GM12878 (cell line): ENCODE measurements around the gene LTBP2. TPM values are rescaled to one million over a fixed set of nuclear protein-coding genes. Genes with fewer than 3 reads are reported as not detected.

ENCODE experiments used
- ATAC-seq: fragments of 200-7000 bp; cut with Tn5 transposase; 3 replicates; pipeline ENCODE4 v1.9.1; 2020; ENCODE audit warnings: mild to moderate bottlenecking, moderate library complexity
- BruUV-seq: library from RNA; stranded (reverse); fragments of 400-500 nt; replicated peaks from 2 replicates; lab custom pipeline; 2021; lab: Mats Ljungman, UMichigan
- CTCF ChIA-PET: fragments of 300-600 bp; sonication (Branson Sonifier 250); formaldehyde crosslinking; extraction: SDS; loops from one replicate; lab custom pipeline; 2021; ENCODE audit warnings: inconsistent platforms; lab: Yijun Ruan, JAX
- POLR2A ChIA-PET: fragments of 350-600 bp; formaldehyde crosslinking; extraction: SDS; loops from one replicate; lab custom pipeline; 2021; ENCODE audit warnings: inconsistent platforms; lab: Charles Lee
- RAD21 ChIA-PET: fragments of 300-600 bp; sonication (Branson Sonifier 250); formaldehyde crosslinking; loops from one replicate; lab custom pipeline; 2023; ENCODE audit warnings: antibody characterized with exemption; ENCODE audit not compliant: unreplicated experiment; lab: Charles Lee
- SMC1A ChIA-PET: fragments of 300-600 bp; sonication (Branson Sonifier 250); formaldehyde crosslinking; loops from one replicate; lab custom pipeline; 2023; ENCODE audit not compliant: unreplicated experiment, uncharacterized antibody; lab: Charles Lee
- DNase-seq: peaks from one replicate; pipeline ENCODE4 v3.0.0-alpha.2; 2011; ENCODE audit warnings: low read depth, low spot score
- FAIRE-seq: peaks from 3 replicates; lab custom pipeline; 2011; peaks lifted over from hg19 to GRCh38; lab: Jason Lieb, UNC
- H2AFZ ChIP-seq: 2 replicates; pipeline ENCODE4 v1.6.0; 2011; ENCODE audit warnings: low read depth, low read length, control low read depth; ENCODE audit not compliant: control insufficient read depth
- H3K27ac ChIP-seq: 2 replicates; pipeline ENCODE4 v1.5.1; 2011; ENCODE audit warnings: control low read depth; ENCODE audit not compliant: control insufficient read depth, insufficient read depth
- H3K27me3 ChIP-seq, 2 experiments: replicated peaks in 1 of 2; 2 replicates each; pipeline versions ENCODE4 v1.6.0 to v1.6.1; 2011; ENCODE audit warnings: low read length in 1 of 2; ENCODE audit not compliant: control insufficient read depth in 2 of 2, insufficient read depth in 2 of 2
- H3K36me3 ChIP-seq, 2 experiments: 2 replicates each; pipeline ENCODE4 v1.5.1; 2011; ENCODE audit warnings: low read length in 1 of 2; ENCODE audit not compliant: control insufficient read depth in 2 of 2, insufficient read depth in 2 of 2
- H3K4me1 ChIP-seq: 2 replicates; pipeline ENCODE4 v1.6.1; 2011; ENCODE audit warnings: mild to moderate bottlenecking, low read length, moderate library complexity, mixed read lengths; ENCODE audit not compliant: control insufficient read depth, insufficient read depth
- H3K4me2 ChIP-seq: 2 replicates; pipeline ENCODE4 v1.6.0; 2011; ENCODE audit warnings: control low read depth; ENCODE audit not compliant: control insufficient read depth, insufficient read depth
- H3K4me3 ChIP-seq: fragments of 200-600 bp; sonication (generic); 2 replicates; pipeline ENCODE4 v1.5.1; 2016
- H3K79me2 ChIP-seq: 2 replicates; pipeline ENCODE4 v1.6.0; 2011; ENCODE audit warnings: low read length; ENCODE audit not compliant: control insufficient read depth, insufficient read depth
- H3K9ac ChIP-seq: 2 replicates; pipeline ENCODE4 v1.8.0; 2011; ENCODE audit warnings: low read length, control low read depth, mixed read lengths; ENCODE audit not compliant: control insufficient read depth, insufficient read depth
- H3K9me3 ChIP-seq: replicated peaks from 3 replicates; pipeline ENCODE4 v1.5.1; 2011; ENCODE audit warnings: mild to moderate bottlenecking, low read length; ENCODE audit not compliant: control insufficient read depth, insufficient read depth
- H4K20me1 ChIP-seq: 2 replicates; pipeline ENCODE4 v1.6.0; 2011; ENCODE audit not compliant: control insufficient read depth, insufficient read depth
- ATF7 ChIP-seq: fragments of 450-650 bp; IDR thresholded peaks from 2 replicates; pipeline ENCODE4 v1.6.1; 2016; ENCODE audit warnings: low read depth, mild to moderate bottlenecking
- CBX5 ChIP-seq: sonication (generic); IDR thresholded peaks from 2 replicates; pipeline ENCODE4 v1.6.1; 2016; ENCODE audit warnings: low read depth, moderate library complexity, mild to moderate bottlenecking, inconsistent platforms
- CEBPB ChIP-seq, 2 experiments: fragments of 150-350 bp in 1 of 2; IDR thresholded peaks; 2 replicates each; pipeline ENCODE4 v1.6.1; 2012 to 2014; ENCODE audit warnings: low read depth in 2 of 2, low read length in 2 of 2, borderline replicate concordance in 1 of 2, inconsistent platforms in 1 of 2
- EGR1 ChIP-seq, 2 experiments: IDR thresholded peaks; 1 replicate in 1 of 2; 2 replicates in 1 of 2; pipeline ENCODE4 v1.6.1; 2011 to 2012; ENCODE audit warnings: low read depth in 2 of 2, low read length in 2 of 2, borderline replicate concordance in 1 of 2, mild to moderate bottlenecking in 1 of 2, moderate library complexity in 1 of 2
- LARP7 ChIP-seq: fragments of 450-650 bp; IDR thresholded peaks from 2 replicates; pipeline ENCODE4 v1.6.1; 2017; ENCODE audit warnings: mild to moderate bottlenecking
- NFYA ChIP-seq: IDR thresholded peaks from 2 replicates; pipeline ENCODE4 v1.6.1; 2011; ENCODE audit warnings: low read depth, mild to moderate bottlenecking, low read length, improper control_type of control experiment, borderline replicate concordance
- POLR2A ChIP-seq: IDR thresholded peaks from 2 replicates; pipeline ENCODE4 v1.6.1; 2011; ENCODE audit warnings: low read depth, mild to moderate bottlenecking, low read length
- SMARCA5 ChIP-seq: fragments of 450-650 bp; IDR thresholded peaks from 2 replicates; pipeline ENCODE4 v1.6.1; 2017; ENCODE audit warnings: mild to moderate bottlenecking
- SPI1 ChIP-seq: IDR thresholded peaks from 2 replicates; pipeline ENCODE4 v1.6.1; 2011; ENCODE audit warnings: low read depth, mild to moderate bottlenecking, low read length, moderate library complexity, borderline replicate concordance; ENCODE audit not compliant: insufficient read depth
- STAT3 ChIP-seq: IDR thresholded peaks from 2 replicates; pipeline ENCODE4 v1.6.1; 2011; ENCODE audit warnings: low read depth, low read length, improper control_type of control experiment
- TBL1XR1 ChIP-seq: IDR thresholded peaks from 2 replicates; pipeline ENCODE4 v1.6.1; 2012; ENCODE audit warnings: low read depth, low read length, improper control_type of control experiment
- YY1 ChIP-seq: IDR thresholded peaks from 2 replicates; pipeline ENCODE4 v1.6.1; 2011; ENCODE audit warnings: low read depth, mild to moderate bottlenecking, low read length
- ZNF622 ChIP-seq: fragments of 450-650 bp; IDR thresholded peaks from 2 replicates; pipeline ENCODE4 v1.6.1; 2017; ENCODE audit warnings: mild to moderate bottlenecking, inconsistent platforms
- WGBS: methylation state at CpG from one replicate; pipeline ENCODE4 v1.1.6; 2016; ENCODE audit warnings: low lambda C conversion rate; ENCODE audit not compliant: insufficient replicate concordance, insufficient coverage; ENCODE audit errors: missing lambda C conversion rate; 5-methylcytosine and 5-hydroxymethylcytosine counted together
- in situ Hi-C: fragments of 300-500 bp; cut with MboI; formaldehyde crosslinking; loops from 9 replicates; pipeline ENCODE4 v1.14.3; 2018; ENCODE audit warnings: mixed read lengths
- intact Hi-C: fragments of 100-400 bp; cut with micrococcal nuclease; formaldehyde crosslinking; loops from one replicate; pipeline ENCODE4 v1.14.2; 2022; ENCODE audit not compliant: unreplicated experiment
- polyA plus RNA-seq, 11 experiments: library from polyadenylated mRNA; depleted of rRNA in 4 of 11; unstranded in 6 of 11; stranded (reverse) in 5 of 11; fragments of >200 nt; fragmentation: Nextera tagmentation in 4 of 11; fragmentation: Illumina TruSeq in 1 of 11; extraction: Ambion mirVana in 4 of 11; extraction: Trizol in 1 of 11; gene quantifications; 1 replicate in 1 of 11; 2 replicates in 10 of 11; pipeline versions ENCODE4 v1.2.1 to v1.2.3, GENCODE V29; 2011 to 2016; ENCODE audit warnings: inconsistent platforms in 2 of 11, missing spikeins in 2 of 11, low read depth in 1 of 11
- total RNA-seq, 4 experiments: library from RNA; depleted of rRNA in 3 of 4; stranded (reverse); fragments of >200 nt in 3 of 4; fragmentation: Illumina TruSeq in 1 of 4; extraction: Trizol in 1 of 4; gene quantifications; 2 replicates each; pipeline versions ENCODE4 v1.2.1 to v1.2.3, GENCODE V29; 2013 to 2021
- TF ChIP-seq, protein P1 (sequence below): fragments of 450-650 bp; IDR thresholded peaks from 2 replicates; pipeline ENCODE4 v1.6.1; 2018; ENCODE audit warnings: mild to moderate bottlenecking, low read depth, moderate library complexity; ENCODE audit not compliant: partially characterized antibody
- TF ChIP-seq, protein P2 (sequence below): fragments of 450-650 bp; IDR thresholded peaks from 2 replicates; pipeline ENCODE4 v1.6.1; 2017; ENCODE audit warnings: mild to moderate bottlenecking, low read depth, inconsistent platforms; ENCODE audit not compliant: poor library complexity, severe bottlenecking
- TF ChIP-seq, protein P3 (sequence below): fragments of 450-650 bp; IDR thresholded peaks from 2 replicates; pipeline ENCODE4 v1.6.1; 2017; ENCODE audit warnings: mild to moderate bottlenecking, moderate library complexity

The LTBP2 gene
- total and polyA plus RNA-seq, 10 of the 15 experiments (the other 5 are each of a cell fraction or from before 2014, with no cell fraction given), result 0.03 to 0.23 (median 0.06) TPM; not detected in 1

- H3K9ac ChIP-seq, result no peak overlapping the region
- 43% methylated on average over 2 of the region's 2 CpGs for WGBS
- H3K27me3 ChIP-seq, result no peaks in the 10 kb centered on the region
- FAIRE-seq, result no peak
- intact Hi-C loops, result no loop called here
- H3K4me2 ChIP-seq, result peak overlapping the region; percentile 97; the same call in 1 of the 2 replicates
- H3K9me3 ChIP-seq, result no peaks in the 10 kb centered on the region
- DNase-seq, result no peak
- H3K4me3 ChIP-seq, result no peak overlapping the region
- BruUV-seq, result no TSS peak
- ChIA-PET SMC1A (interaction anchor here (1.2 to 1.6 kb wide), 2 partner anchors 11 to 267 kb away, joined by 3 read pairs; no protein-coding TSS in a partner anchor), POLR2A (no interaction called here), CTCF (interaction anchor here (0.7 to 1.2 kb wide), 4 partner anchors 9 to 243 kb away, joined by 3 to 5 read pairs (median 3); no protein-coding TSS in a partner anchor), RAD21 (no interaction called here)
- H4K20me1 ChIP-seq, result no peaks in the 10 kb centered on the region
- H2AFZ ChIP-seq, result no peak overlapping the region
- no peaks in the 10 kb centered on the region for H3K36me3 ChIP-seq
- no peak overlapping the region for H3K27ac ChIP-seq
- in situ Hi-C loops, result no loop called here
- peaks cover 11% of the 10 kb centered on the region for H3K79me2 ChIP-seq
- peaks cover 3% of the 10 kb centered on the region; the same call in 1 of the 2 replicates for H3K4me1 ChIP-seq
- no peak for ATAC-seq
- TF ChIP-seq SMARCA5 (no peak), TBL1XR1 (no peak), STAT3 (no peak), CBX5 (no peak), YY1 (no peak), NFYA (no peak), EGR1 (IDR thresholded peaks at IDR 0.05; ENCODE audit: borderline replicate concordance in 1 of 2, low read depth in 2 of 2, low read length in 2 of 2) (no peak), SPI1 (no peak), LARP7 (no peak), CEBPB (IDR thresholded peaks at IDR 0.05; ENCODE audit: borderline replicate concordance in 1 of 2, low read depth in 2 of 2, low read length in 2 of 2) (no peak), ZNF622 (no peak), POLR2A (no peak), ATF7 (no peak)
- TF ChIP-seq, protein P1, sequence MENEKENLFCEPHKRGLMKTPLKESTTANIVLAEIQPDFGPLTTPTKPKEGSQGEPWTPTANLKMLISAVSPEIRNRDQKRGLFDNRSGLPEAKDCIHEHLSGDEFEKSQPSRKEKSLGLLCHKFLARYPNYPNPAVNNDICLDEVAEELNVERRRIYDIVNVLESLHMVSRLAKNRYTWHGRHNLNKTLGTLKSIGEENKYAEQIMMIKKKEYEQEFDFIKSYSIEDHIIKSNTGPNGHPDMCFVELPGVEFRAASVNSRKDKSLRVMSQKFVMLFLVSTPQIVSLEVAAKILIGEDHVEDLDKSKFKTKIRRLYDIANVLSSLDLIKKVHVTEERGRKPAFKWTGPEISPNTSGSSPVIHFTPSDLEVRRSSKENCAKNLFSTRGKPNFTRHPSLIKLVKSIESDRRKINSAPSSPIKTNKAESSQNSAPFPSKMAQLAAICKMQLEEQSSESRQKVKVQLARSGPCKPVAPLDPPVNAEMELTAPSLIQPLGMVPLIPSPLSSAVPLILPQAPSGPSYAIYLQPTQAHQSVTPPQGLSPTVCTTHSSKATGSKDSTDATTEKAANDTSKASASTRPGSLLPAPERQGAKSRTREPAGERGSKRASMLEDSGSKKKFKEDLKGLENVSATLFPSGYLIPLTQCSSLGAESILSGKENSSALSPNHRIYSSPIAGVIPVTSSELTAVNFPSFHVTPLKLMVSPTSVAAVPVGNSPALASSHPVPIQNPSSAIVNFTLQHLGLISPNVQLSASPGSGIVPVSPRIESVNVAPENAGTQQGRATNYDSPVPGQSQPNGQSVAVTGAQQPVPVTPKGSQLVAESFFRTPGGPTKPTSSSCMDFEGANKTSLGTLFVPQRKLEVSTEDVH, result no peak
- TF ChIP-seq, protein P2, sequence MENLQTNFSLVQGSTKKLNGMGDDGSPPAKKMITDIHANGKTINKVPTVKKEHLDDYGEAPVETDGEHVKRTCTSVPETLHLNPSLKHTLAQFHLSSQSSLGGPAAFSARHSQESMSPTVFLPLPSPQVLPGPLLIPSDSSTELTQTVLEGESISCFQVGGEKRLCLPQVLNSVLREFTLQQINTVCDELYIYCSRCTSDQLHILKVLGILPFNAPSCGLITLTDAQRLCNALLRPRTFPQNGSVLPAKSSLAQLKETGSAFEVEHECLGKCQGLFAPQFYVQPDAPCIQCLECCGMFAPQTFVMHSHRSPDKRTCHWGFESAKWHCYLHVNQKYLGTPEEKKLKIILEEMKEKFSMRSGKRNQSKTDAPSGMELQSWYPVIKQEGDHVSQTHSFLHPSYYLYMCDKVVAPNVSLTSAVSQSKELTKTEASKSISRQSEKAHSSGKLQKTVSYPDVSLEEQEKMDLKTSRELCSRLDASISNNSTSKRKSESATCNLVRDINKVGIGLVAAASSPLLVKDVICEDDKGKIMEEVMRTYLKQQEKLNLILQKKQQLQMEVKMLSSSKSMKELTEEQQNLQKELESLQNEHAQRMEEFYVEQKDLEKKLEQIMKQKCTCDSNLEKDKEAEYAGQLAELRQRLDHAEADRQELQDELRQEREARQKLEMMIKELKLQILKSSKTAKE, result no peak
- TF ChIP-seq, protein P3, sequence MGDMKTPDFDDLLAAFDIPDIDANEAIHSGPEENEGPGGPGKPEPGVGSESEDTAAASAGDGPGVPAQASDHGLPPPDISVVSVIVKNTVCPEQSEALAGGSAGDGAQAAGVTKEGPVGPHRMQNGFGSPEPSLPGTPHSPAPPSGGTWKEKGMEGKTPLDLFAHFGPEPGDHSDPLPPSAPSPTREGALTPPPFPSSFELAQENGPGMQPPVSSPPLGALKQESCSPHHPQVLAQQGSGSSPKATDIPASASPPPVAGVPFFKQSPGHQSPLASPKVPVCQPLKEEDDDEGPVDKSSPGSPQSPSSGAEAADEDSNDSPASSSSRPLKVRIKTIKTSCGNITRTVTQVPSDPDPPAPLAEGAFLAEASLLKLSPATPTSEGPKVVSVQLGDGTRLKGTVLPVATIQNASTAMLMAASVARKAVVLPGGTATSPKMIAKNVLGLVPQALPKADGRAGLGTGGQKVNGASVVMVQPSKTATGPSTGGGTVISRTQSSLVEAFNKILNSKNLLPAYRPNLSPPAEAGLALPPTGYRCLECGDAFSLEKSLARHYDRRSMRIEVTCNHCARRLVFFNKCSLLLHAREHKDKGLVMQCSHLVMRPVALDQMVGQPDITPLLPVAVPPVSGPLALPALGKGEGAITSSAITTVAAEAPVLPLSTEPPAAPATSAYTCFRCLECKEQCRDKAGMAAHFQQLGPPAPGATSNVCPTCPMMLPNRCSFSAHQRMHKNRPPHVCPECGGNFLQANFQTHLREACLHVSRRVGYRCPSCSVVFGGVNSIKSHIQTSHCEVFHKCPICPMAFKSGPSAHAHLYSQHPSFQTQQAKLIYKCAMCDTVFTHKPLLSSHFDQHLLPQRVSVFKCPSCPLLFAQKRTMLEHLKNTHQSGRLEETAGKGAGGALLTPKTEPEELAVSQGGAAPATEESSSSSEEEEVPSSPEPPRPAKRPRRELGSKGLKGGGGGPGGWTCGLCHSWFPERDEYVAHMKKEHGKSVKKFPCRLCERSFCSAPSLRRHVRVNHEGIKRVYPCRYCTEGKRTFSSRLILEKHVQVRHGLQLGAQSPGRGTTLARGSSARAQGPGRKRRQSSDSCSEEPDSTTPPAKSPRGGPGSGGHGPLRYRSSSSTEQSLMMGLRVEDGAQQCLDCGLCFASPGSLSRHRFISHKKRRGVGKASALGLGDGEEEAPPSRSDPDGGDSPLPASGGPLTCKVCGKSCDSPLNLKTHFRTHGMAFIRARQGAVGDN, result no peak
Measured at GRCh38 chr14:74495356-74495755, 116.7 kb downstream of the LTBP2 start.
